ENCODE results near the gene MPL.

- TF ChIP-seq CTCF (IDR thresholded peaks at IDR 0.05; ENCODE audit: insufficient read depth, low read length, poor library complexity, severe bottlenecking) (no peak), EZH2phosphoT487 (conservative IDR thresholded peaks at IDR 0.05; ENCODE audit: low read length) (no peak)
Measured at GRCh38 chr1:43312663-43313515, 24.7 kb upstream of the MPL start.

Data from SU-DHL-6 (cell line).